Umbilical cord (tissue), 2 donors: ENCODE data around the gene RUNX3. TPM values are rescaled to one million over a fixed set of nuclear protein-coding genes. Genes with fewer than 3 reads are reported as not detected.

Experiments used
- DNase-seq: peaks from one replicate; pipeline ENCODE4 v3.0.0-alpha.2; 2015; ENCODE audit warnings: low spot score
- total RNA-seq: library from RNA; depleted of rRNA; stranded (reverse); fragments of >200 nt; gene quantifications from one replicate; pipeline ENCODE4 v1.2.3, GENCODE V29; 2014; ENCODE audit warnings: low replicate concordance; ENCODE audit not compliant: insufficient read depth

RUNX3 gene
- total RNA-seq, 1 donor from 2014 or later: 0.72 TPM

DNA sequence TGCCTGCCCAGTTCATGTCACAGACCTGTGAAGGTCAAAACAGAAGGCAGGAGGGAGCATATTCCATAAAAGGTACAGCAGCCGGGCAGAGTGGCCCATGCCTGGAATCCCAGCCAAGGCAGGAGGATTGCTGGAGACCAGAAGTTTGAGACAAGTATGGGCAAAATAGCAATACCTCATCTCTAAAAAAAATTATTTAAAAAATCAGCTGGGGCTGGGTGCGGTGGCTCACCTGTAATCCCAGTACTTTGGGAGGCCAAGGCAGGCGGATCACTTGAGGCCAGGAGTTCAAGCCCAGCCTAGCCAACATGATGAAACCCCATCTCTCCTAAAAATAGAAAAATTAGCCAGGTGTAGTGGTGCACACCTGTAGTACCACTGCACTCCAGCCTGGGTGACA lies 64.5 kb downstream of the RUNX3 start:
- no peak for DNase-seq

DNA sequence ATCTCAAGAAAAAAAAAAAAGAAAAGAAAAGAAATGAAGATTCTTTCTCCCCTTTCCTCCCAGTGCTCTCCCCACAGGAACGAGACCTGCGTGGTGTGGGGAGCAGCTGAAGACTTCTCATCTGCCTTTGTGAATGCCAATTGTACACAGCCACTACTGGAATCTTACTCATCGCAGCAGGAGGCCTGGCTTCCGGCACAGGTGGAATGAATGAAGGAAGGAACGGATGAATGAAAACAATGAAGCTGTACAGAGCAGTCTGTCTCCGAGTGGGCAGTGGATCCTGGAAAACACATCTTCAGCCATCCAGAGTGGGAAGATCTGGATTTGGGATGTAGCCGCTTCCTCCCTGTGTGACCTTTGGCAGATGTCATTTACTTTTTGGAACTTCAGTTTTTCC lies 64.9 kb downstream of the RUNX3 start:
- no peak for DNase-seq

DNA sequence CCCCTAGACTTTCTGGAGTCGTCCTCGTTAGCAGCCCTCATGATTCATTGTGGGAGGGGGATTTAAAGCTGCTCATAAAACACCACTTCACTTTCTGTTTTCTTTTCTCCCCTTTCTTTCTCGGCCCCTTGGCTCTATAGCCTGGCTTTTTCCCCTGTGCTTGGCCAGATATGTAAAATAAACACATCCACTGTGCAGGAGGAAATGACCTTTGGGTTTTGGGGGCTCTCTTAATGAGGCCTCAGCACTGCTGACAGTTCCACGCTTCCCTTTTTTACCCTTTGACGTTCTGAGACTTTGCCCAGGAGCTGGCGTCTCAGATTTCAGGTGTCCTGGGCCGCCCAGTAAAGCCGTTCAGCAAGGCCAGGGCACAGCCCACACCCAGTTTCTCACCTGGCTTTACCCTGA lies 65.7 kb downstream of the RUNX3 start:
- no peak for DNase-seq

DNA sequence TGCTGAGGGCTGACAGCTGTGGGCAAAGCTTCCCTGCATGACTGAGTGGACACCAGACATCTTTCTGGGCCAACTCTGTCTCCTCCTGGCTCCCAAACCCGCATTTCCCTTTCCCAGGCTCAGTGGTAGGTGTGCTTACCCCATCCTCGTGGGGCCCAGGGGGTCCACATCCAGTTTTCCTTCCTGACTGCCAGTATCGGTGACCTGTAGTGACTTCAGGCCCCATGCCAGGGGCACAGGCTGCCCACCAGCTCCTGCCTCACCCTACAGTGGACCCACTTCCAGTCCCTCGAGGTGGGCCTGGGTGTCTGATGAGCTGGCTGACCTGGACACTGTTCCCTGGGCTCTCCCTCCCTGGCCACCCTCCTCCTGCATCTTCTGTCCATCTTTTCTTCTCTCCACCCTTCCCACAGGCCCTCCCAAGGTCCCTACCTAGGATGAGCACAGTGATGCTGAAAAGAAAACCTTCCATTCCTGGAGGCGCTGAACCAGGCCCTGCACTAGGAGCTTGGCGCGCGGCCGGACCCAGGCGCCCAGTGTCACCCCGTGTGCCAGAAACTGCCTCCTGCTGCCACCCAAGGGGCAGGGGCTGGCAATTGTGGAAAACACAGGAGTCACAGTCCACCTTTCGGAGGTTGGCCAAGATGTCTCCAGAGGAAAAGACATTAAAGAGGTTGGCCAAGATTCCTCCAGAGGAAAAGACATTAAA lies 67.1 kb downstream of the RUNX3 start:
- no peak for DNase-seq

DNA sequence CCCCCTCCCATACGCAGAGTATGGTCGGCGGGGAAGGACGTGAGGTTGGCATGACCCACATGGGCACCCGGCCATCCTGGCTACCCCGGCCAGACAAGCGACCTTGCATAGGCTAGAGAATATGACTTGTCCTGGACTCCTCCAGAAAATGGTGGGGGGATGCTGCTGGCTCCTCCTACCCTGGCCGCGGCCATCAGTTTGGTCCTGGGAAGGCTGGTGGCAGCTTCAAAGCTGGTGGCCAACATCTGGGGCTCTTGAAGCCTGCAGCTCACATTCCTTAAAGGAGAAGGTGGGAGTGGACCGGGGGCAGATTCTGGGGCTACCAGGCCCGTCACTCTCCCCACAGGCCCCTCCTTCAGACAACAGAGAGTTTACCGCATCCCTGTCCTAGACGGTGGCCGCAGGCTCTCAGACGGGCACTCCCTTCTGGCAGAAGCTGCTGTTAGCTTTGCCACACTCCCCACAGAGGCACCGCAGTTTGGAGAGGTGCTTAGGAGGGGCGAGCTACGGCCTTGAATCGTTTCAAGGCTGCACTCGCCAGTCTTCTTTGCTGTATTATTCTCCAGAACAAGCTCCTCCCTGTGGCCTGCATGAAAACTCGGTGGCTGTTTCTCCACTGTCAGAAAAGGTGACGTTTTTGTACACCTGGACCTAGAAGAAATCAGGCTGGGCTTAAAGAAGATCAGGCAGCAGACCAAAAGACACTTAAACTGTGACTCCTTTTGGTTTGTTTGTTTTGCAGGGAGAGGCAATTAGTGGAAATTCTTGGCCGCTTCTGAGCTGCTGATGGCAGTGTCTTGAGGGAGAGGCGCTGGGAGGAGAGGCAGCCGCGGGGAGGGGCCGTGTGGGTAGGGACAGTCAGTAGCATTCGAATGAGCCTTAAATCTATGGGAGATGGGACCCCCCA lies 68.0 kb downstream of the RUNX3 start:
- DNase-seq: no peak

DNA sequence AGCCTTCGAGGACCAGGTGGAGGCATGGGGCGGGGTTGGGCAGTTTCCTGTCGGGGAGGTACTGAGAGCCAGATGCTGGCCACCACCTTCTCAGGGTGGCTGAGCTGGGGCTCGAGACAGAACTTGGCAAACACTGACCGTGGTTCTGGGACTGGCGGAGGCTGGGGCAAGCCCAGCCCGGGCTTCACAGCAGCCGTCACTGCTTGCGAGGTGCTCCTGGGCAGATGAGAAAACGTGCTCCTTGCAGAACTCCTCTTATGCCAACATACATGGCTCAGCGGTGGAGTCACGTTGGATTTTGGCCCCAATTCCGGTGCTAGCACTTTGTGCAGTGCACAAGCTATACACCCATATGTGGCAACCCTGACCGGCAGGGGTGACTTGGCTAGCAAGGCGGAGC lies 69.2 kb downstream of the RUNX3 start:
- DNase-seq: no peak

DNA sequence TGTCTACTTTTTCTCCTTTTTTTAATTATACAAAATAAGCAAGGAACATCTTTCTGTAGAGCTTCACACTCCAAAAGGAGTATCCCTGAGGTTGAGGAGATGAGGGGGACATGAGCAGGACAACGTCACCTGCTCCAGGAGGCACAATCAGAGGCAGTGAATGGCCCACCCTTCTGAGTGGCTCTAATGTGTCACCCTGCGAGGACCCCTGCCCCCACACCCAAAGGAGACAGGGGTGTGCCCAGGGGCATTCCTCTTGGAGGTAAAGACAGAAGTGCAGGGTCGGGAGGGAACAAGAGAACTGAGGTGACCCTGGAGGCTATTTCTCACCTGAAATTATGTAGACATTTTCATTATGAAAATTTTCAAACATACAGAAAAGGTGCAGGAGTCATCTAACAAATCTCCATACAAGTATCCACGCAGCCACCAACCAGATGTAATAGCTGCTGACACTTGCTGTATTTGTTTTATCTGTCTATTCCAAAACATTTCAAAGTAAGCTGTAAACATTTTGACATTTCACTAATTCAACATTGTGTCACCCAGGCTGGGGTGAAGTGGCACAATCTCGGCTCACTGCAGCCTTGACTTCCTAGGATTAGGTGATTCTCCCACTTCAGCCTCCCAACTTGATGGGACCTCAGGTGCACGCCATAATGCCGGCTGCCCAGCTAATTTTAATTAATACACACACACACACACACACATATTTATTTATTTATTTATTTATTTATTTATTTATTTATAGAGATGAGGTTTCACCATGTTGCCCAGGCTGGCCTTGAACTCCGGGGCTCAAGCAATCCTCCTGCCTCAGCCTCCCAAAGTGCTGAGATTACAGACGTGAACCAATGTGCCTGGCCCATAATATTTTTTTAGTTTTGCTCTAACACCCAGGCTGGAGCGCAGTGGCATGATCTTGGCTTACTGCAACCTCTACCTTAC lies 70.7 kb downstream of the RUNX3 start:
- DNase-seq: no peak

DNA sequence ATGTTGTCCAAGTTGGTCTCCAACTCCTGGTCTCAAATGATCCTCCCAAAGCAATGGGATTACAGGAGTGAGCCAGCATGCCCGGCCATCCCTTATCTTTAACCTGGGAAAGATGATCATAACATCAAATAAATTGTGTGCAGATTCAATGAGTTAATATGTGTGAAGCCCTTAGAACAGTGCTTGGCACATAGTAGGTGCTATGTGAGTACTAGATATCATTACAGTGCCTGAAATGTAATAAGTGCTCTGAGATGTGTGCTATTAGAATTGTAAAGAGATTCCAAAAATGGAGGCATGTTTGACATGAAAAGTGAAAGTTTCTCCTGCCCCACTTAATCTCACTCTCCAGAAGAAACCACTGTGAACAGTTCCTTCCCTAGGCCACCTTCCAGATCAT lies 71.8 kb downstream of the RUNX3 start:
- no peak for DNase-seq

DNA sequence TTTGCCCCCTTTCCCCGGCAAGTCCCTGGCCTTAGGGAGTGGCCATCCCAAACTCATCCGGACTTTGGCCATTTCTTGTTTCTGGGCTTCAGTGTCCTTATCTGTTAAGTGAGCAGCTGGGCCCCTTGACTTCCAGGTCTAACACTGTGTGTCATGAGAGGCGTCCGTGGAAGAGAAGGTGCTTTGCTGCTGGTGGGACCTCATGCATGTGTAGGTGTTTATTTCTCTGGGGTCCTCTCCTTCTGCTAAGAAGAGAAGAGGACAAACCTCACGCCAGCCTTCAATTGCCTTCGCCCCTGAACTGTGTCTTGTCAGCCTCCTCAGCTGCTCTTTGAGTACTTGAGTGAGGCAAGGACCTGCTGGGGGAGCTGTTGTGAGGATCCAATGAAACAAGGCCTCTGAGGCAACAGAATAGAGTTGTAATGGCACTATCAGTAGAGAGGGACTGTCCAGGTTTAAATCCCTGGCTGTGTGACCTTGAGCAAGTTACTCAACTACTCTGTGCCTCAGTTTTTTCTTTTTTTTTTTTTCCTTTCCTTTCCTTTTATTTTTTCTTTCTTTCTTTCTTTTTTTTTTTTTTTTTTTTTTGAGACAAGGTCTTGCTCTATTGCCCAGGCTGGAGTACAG lies 72.5 kb downstream of the RUNX3 start:
- DNase-seq: no peak

DNA sequence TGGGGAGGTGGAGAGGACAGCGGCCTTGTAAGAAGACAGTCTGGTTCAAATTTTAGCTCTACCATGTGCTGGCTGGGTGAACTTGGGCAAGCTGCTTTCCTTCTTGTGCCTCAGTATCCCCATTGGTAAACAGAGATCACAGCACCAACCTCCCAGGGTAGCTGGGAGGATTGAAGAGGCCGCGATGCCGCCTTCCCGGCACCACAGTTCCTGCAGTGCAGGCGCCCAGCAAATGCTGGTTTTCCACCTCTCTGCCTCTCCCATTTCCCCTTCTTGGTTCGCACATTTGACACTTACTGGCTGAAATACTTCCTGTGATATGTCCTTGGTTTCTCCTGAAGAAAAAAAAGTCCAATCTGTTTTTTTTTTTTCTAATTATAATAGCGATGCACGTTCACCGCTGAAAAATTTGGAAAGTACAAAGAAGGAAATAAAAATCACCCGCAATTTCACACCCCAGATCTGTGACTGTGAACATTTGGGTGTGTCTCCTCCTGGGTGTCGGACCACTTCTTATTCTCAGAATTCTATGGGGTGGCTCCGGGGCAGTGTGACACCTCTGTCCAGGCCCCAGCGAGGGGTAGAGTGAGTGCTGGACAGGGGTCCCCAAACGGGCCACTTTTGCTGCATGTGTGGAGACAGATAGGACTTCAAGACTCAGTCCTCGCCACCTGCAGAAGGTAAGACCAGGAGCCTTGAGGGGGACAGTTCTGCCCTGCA lies 73.1 kb downstream of the RUNX3 start:
- DNase-seq: no peak

DNA sequence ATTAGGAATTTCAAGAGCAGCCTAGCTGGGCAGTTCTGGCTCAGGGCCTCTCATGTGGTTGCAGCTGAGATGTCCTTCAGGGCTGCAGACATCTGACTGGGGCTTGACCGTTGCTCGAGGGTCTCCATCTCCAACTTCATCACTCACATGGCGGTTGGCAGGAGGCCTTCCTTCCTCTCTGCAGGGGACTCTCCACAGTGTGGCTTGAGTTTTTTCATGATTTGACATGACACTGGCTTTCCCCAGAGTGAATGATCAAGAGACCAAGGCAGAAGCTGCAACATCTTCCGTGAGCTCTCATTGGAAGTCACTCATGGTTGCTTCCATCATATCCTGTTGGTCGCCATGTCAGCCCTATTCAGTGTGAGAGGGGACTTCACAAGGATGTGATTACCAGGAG lies 74.6 kb downstream of the RUNX3 start:
- DNase-seq: no peak

DNA sequence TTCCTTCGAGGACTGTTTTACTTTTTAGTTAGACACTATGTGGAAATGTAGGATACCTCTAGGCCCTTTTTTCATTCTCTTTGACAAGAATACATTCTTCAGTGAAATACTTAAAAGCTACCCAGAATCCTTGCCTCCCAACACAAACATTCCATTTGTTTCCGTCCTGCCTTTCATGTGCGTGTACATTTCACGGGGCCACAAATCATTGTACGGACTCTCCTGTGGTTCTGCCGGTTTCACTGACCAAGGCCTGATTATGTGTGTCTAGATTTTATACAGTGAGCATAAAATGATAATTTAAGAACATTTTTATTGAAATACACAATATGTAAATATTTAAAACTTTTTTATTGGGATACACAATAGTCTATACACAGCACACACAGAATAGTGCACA lies 76.4 kb downstream of the RUNX3 start:
- DNase-seq: no peak

DNA sequence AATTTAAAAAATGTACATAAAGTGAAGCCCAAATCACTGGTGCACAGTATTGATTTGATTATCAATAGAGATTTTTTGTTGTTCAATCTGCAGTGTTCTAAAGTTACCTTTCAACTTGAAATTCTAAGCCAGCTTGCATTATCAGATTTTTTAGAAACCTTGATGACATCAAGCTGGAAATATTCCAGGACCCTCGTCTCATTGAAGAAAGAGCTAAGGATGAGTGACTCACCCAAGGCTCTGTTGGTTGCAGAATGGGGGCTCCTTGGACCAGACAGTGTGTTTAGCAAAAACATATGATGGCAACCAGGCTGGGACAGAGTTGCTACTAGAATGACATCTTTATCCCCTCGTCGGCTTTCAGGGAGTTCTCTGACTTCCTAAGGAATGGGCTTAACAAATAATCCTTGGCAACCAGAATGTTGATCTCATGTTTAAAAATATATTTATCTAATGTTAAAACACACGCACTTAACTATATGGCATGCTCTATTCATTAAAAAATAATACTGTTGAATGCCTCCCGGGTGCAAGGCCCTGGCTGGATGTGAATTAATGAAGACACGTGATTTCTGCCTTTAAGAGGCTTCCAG lies 79.7 kb downstream of the RUNX3 start:
- no peak for DNase-seq

DNA sequence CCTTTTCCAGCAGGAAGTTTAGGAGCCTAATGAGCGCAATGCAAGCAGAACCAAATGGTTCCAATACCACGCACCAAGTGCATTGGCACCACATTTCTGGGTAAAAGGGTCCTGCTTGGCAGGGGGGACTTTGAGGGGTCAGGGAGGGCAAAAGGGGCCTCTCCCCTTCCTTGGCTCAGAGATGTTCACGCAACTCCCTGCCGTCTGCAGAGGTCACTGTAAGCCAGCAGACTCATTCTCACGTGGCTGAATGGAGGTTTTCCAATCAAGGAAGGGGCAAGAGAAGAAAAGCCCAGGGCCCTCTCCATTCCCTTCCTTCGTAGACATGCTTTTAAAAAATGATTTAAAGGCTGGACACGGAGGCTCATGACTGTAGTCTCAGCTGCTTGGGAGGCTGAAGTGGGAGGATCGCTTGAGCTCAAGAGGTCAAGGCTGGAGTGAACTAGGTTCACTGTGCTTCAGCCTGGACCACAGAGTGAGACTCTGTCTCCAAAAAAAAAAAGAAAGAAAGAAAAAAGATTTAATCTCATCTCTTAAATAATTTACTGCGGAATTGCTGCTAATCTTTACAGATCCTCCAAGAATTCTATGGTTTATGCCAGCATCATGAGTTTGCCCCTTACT lies 80.3 kb downstream of the RUNX3 start:
- peak; percentile 28 for DNase-seq

Other genes with a start within 250 kb of the RUNX3 start
- 335 TPM for gene CLIC4, start 184.8 kb downstream of the RUNX3 start, total RNA-seq